Hematopoietic multipotent progenitor cell treated with erythropoietin and hydrocortisone succinate and interleukin-3 and kit ligand, for 15 days (in vitro differentiated cells): Measurements from ENCODE around the gene SELENOW.
"Not testable (repeated sequence)": the region's sequence is repeated elsewhere in the genome, so short reads cannot be mapped to it uniquely, and the experiment has no call there.

Experiments used
- DNase-seq: peaks from one replicate; pipeline ENCODE4 v3.0.0-alpha.2; 2015; ENCODE audit warnings: low spot score

The SELENOW gene

GRCh38 chr19:47778049-47778953 lies at the start of gene SELENOW:
TSS of gene SELENOW (plus strand) at chr19:47778703. CDS start at chr19:47778786, 83 bp downstream.
- DNase-seq: peak; percentile 66

- DNase-seq: no peak
These were observed 49.1 kb upstream of the SELENOW start for GRCh38 chr19:47729468-47729798.

- DNase-seq: peak; percentile 67
These were observed 48.5 kb upstream of the SELENOW start for GRCh38 chr19:47729799-47730520.

- no peak for DNase-seq
These were observed 48.0 kb upstream of the SELENOW start for GRCh38 chr19:47730521-47730889.

- DNase-seq: no peak
These were observed 47.6 kb upstream of the SELENOW start for GRCh38 chr19:47730910-47731309.

- DNase-seq: no peak
These were observed 43.4 kb upstream of the SELENOW start for GRCh38 chr19:47735131-47735530.

- DNase-seq: no peak
These were observed 37.5 kb upstream of the SELENOW start for GRCh38 chr19:47740866-47741519.

- DNase-seq: no peak
These were observed 36.9 kb upstream of the SELENOW start for GRCh38 chr19:47741544-47742140.

- no peak for DNase-seq
These were observed 35.9 kb upstream of the SELENOW start for GRCh38 chr19:47742634-47743033.

GRCh38 chr19:47745010-47745901 lies 33.2 kb upstream of the SELENOW start, which contains the start of gene NOP53:
TSS of gene NOP53 (plus strand) at chr19:47745546. CDS start at chr19:47745560, 14 bp downstream.
- DNase-seq: peak; percentile 97

- not testable (repeated sequence) for DNase-seq
These were observed 32.4 kb upstream of the SELENOW start for GRCh38 chr19:47746129-47746528.

GRCh38 chr19:47749326-47749725 lies 29.2 kb upstream of the SELENOW start:
- DNase-seq: no peak

GRCh38 chr19:47750752-47751151 lies 27.8 kb upstream of the SELENOW start:
- no peak for DNase-seq

- no peak for DNase-seq
These were observed 25.9 kb upstream of the SELENOW start for GRCh38 chr19:47752440-47753211.

GRCh38 chr19:47754206-47755064 lies 24.1 kb upstream of the SELENOW start:
- DNase-seq: no peak

- DNase-seq: no peak
These were observed 23.3 kb upstream of the SELENOW start for GRCh38 chr19:47755065-47755761.

GRCh38 chr19:47755762-47756626 lies 22.5 kb upstream of the SELENOW start:
- no peak for DNase-seq

GRCh38 chr19:47756627-47756929 lies 21.9 kb upstream of the SELENOW start:
- no peak for DNase-seq
